SK-N-SH (cell line): ENCODE measurements around the gene DMKN. TPM values are rescaled to one million over a fixed set of nuclear protein-coding genes. Genes with fewer than 3 reads are reported as not detected.

Experiments
- CTCF ChIA-PET: fragments of 300-600, 350-600 bp; formaldehyde crosslinking; extraction: SDS; loops from one replicate; lab custom pipeline; 2021; lab: Yijun Ruan, JAX
- POLR2A ChIA-PET: fragments of 350-600 bp; sonication (Branson Sonifier 250); formaldehyde crosslinking; extraction: SDS; loops from one replicate; lab custom pipeline; 2020; ENCODE audit warnings: antibody characterized with exemption, inconsistent platforms; lab: Yijun Ruan, JAX
- DNase-seq: peaks from one replicate; pipeline ENCODE4 v3.0.0; 2012
- H2AFZ ChIP-seq: fragments of 200-600 bp; sonication (generic); 2 replicates; pipeline ENCODE4 v1.8.1; 2016; ENCODE audit warnings: antibody characterized with exemption, mild to moderate bottlenecking, low read depth
- H3F3A ChIP-seq: fragments of 200-600 bp; sonication (generic); replicated peaks from 2 replicates; pipeline ENCODE3; 2016; ENCODE audit warnings: antibody characterized with exemption, mild to moderate bottlenecking; ENCODE audit not compliant: insufficient read depth
- H3K27ac ChIP-seq, 2 experiments: fragments of 200-500 bp in 1 of 2; fragments of 200-600 bp in 1 of 2; sonication (Bioruptor generic) in 1 of 2; sonication (generic), shearing (Covaris generic) in 1 of 2; 2 replicates each; pipeline versions ENCODE4 v1.5.1 to v1.6.1; 2014 to 2016; ENCODE audit warnings: low read depth in 2 of 2, inconsistent platforms in 1 of 2, low read length in 1 of 2, mild to moderate bottlenecking in 1 of 2, mixed read lengths in 1 of 2
- H3K27me3 ChIP-seq: fragments of 200-600 bp; sonication (generic), shearing (Covaris generic); 2 replicates; pipeline ENCODE4 v1.6.1; 2016; ENCODE audit warnings: mixed run types; ENCODE audit not compliant: insufficient read depth
- H3K36me3 ChIP-seq, 2 experiments: fragments of 200-500 bp in 1 of 2; fragments of 200-600 bp in 1 of 2; sonication (Bioruptor generic) in 1 of 2; sonication (generic) in 1 of 2; replicated peaks in 1 of 2; 2 replicates each; pipeline versions ENCODE3 to v1.5.1; 2014 to 2016; ENCODE audit warnings: low read length in 1 of 2, mild to moderate bottlenecking in 1 of 2; ENCODE audit not compliant: insufficient read depth in 2 of 2, control insufficient read depth in 1 of 2
- H3K4me1 ChIP-seq, 2 experiments: fragments of 200-500 bp in 1 of 2; fragments of 200-600 bp in 1 of 2; sonication (Bioruptor generic) in 1 of 2; sonication (generic), shearing (Covaris generic) in 1 of 2; 2 replicates each; pipeline versions ENCODE4 v1.5.1 to v1.6.1; 2014 to 2016; ENCODE audit warnings: low read depth in 1 of 2, low read length in 1 of 2, mixed run types in 1 of 2; ENCODE audit not compliant: insufficient read depth in 2 of 2, control insufficient read depth in 1 of 2
- H3K4me2 ChIP-seq: fragments of 200-600 bp; sonication (generic), shearing (Covaris generic); 2 replicates; pipeline ENCODE4 v1.6.1; 2017; ENCODE audit warnings: mixed run types
- H3K4me3 ChIP-seq, 2 experiments: fragments of 200-500 bp in 1 of 2; fragments of 200-600 bp in 1 of 2; sonication (Bioruptor generic) in 1 of 2; sonication (generic), shearing (Covaris generic) in 1 of 2; 2 replicates each; pipeline versions ENCODE4 v1.5.1 to v1.8.1; 2014 to 2016; ENCODE audit warnings: low read depth in 2 of 2, inconsistent platforms in 1 of 2, low read length in 1 of 2, mild to moderate bottlenecking in 1 of 2, mixed read lengths in 1 of 2, moderate library complexity in 1 of 2
- H3K79me2 ChIP-seq: fragments of 200-600 bp; sonication (generic); 2 replicates; pipeline ENCODE4 v1.8.1; 2017; ENCODE audit warnings: mild to moderate bottlenecking; ENCODE audit not compliant: insufficient read depth
- H3K9ac ChIP-seq: fragments of 200-600 bp; sonication (generic); 2 replicates; pipeline ENCODE4 v1.6.1; 2017; ENCODE audit warnings: mixed run types
- H3K9me2 ChIP-seq: fragments of 200-600 bp; sonication (generic); 2 replicates; pipeline ENCODE4 v1.6.1; 2017; ENCODE audit warnings: mixed run types
- H3K9me3 ChIP-seq: fragments of 200-600 bp; sonication (generic); 2 replicates; pipeline ENCODE4 v1.6.1; 2017; ENCODE audit warnings: mixed run types, mild to moderate bottlenecking, moderate library complexity
- H4K20me1 ChIP-seq: fragments of 200-600 bp; sonication (generic); 2 replicates; pipeline ENCODE4 v1.6.1; 2017; ENCODE audit warnings: mild to moderate bottlenecking, mixed run types; ENCODE audit not compliant: insufficient read depth
- CTCF ChIP-seq: fragments of 200-600 bp; sonication (generic); IDR thresholded peaks from 2 replicates; pipeline ENCODE4 v1.6.1; 2017; ENCODE audit warnings: antibody characterized with exemption, mild to moderate bottlenecking, moderate library complexity
- EP300 ChIP-seq, 2 experiments: IDR thresholded peaks; 2 replicates each; pipeline versions ENCODE4 v1.4.0 to v1.6.1; 2012; ENCODE audit warnings: borderline replicate concordance in 1 of 2, low read depth in 1 of 2, low read length in 1 of 2
- EZH2phosphoT487 ChIP-seq: fragments of 200-600 bp; sonication (generic); IDR thresholded peaks from 2 replicates; pipeline ENCODE4 v1.6.1; 2017; ENCODE audit warnings: low read depth, mixed run types, mild to moderate bottlenecking, antibody characterized with exemption, moderate library complexity, borderline replicate concordance
- FOXJ3 ChIP-seq: sonication (generic); formaldehyde crosslinking; IDR thresholded peaks from 2 replicates; pipeline ENCODE4 v1.5.1; 2020; ENCODE audit warnings: mild to moderate bottlenecking, missing genetic modification reagents
- FOXM1 ChIP-seq: IDR thresholded peaks from 2 replicates; pipeline ENCODE4 v1.4.0; 2012; ENCODE audit warnings: low read depth, mild to moderate bottlenecking
- GATA2 ChIP-seq: sonication (generic); formaldehyde crosslinking; IDR thresholded peaks from 2 replicates; pipeline ENCODE4 v1.5.0; 2020; ENCODE audit warnings: mild to moderate bottlenecking, missing genetic modification reagents
- MEF2A ChIP-seq: IDR thresholded peaks from 2 replicates; pipeline ENCODE4 v1.4.0; 2012; ENCODE audit warnings: low read depth, borderline replicate concordance
- NFIC ChIP-seq: IDR thresholded peaks from 2 replicates; pipeline ENCODE4 v1.4.0; 2012; ENCODE audit warnings: borderline replicate concordance
- PBX3 ChIP-seq: IDR thresholded peaks from 2 replicates; pipeline ENCODE4; 2012
- POLR2AphosphoS5 ChIP-seq: IDR thresholded peaks from 2 replicates; pipeline ENCODE4 v1.6.1; 2012; ENCODE audit warnings: low read depth, low read length
- REST ChIP-seq: IDR thresholded peaks from 2 replicates; pipeline ENCODE4 v1.6.1; 2012; ENCODE audit warnings: mild to moderate bottlenecking, low read depth, low read length, moderate library complexity
- RXRA ChIP-seq: IDR thresholded peaks from 2 replicates; pipeline ENCODE4 v1.4.0; 2012; ENCODE audit warnings: low read depth, mild to moderate bottlenecking, borderline replicate concordance
- TCF12 ChIP-seq: IDR thresholded peaks from 2 replicates; pipeline ENCODE4 v1.4.0; 2012
- YY1 ChIP-seq: IDR thresholded peaks from 2 replicates; pipeline ENCODE4 v1.4.0; 2012; ENCODE audit warnings: low read depth, mild to moderate bottlenecking
- ZBTB33 ChIP-seq: IDR thresholded peaks from 2 replicates; pipeline ENCODE4 v1.4.0; 2012; ENCODE audit warnings: low read depth, borderline replicate concordance
- WGBS: methylation state at CpG from one replicate; pipeline ENCODE4 v1.1.6; 2017; ENCODE audit warnings: low lambda C conversion rate; 5-methylcytosine and 5-hydroxymethylcytosine counted together
- polyA plus RNA-seq, 3 experiments: library from polyadenylated mRNA; depleted of rRNA; stranded (reverse); fragments of >200 nt; gene quantifications; 2 replicates each; pipeline ENCODE4 v1.2.3, GENCODE V29; 2012

The DMKN gene
- polyA plus RNA-seq, 1 of the 3 experiments (the other 2 are of a cell fraction), result not detected

- peaks cover 82% of the 10 kb centered on the region for H3K27me3 ChIP-seq
- no peak overlapping the region for H3K4me3 ChIP-seq
- H4K20me1 ChIP-seq, result no peaks in the 10 kb centered on the region
- ChIA-PET CTCF (interaction anchor here (0.7 to 2.6 kb wide), 3 partner anchors 17 to 600 kb away, joined by 3 to 10 read pairs (median 4); no protein-coding TSS in a partner anchor), POLR2A (no interaction called here)
- H3K4me2 ChIP-seq, result no peak overlapping the region
- H2AFZ ChIP-seq, result no peak overlapping the region
- H3K9ac ChIP-seq, result no peak overlapping the region
- TF ChIP-seq NFIC (no peak), FOXJ3 (CRISPR knock-in tag) (no peak), TCF12 (no peak), PBX3 (no peak)
- no peaks in the 10 kb centered on the region; a peak in 1 of 4 replicates for H3K4me1 ChIP-seq
- no peaks in the 10 kb centered on the region for H3K9me2 ChIP-seq
- H3F3A ChIP-seq, result no peaks in the 10 kb centered on the region
- no peaks in the 10 kb centered on the region for H3K36me3 ChIP-seq
- no peaks in the 10 kb centered on the region for H3K79me2 ChIP-seq
- no peaks in the 10 kb centered on the region for H3K9me3 ChIP-seq
- DNase-seq, result no peak
- WGBS, result 21% methylated on average over 6 of the region's 6 CpGs
- H3K27ac ChIP-seq, result no peak overlapping the region
These were observed 17.8 kb upstream of the DMKN start for GRCh38 chr19:35531291-35531690.

- Histone ChIP-seq H3K27me3 (peaks cover 82% of the 10 kb centered on the region), H3K4me2 (no peak overlapping the region), H3K4me1 (no peaks in the 10 kb centered on the region; a peak in 1 of 4 replicates), H3K9me3 (no peaks in the 10 kb centered on the region), H3K27ac (no peak overlapping the region), H4K20me1 (no peaks in the 10 kb centered on the region), H3K4me3 (no peak overlapping the region), H3F3A (no peaks in the 10 kb centered on the region), H3K9me2 (no peaks in the 10 kb centered on the region), H3K9ac (no peak overlapping the region), H3K79me2 (no peaks in the 10 kb centered on the region), H2AFZ (no peak overlapping the region), H3K36me3 (no peaks in the 10 kb centered on the region)
- POLR2A ChIA-PET, result no interaction called here
- 17% methylated on average over 12 of the region's 19 CpGs for WGBS
- CTCF ChIA-PET, result interaction anchor here (0.7 to 2.6 kb wide), 3 partner anchors 19 to 35 kb away, joined by 3 to 10 read pairs (median 6); no protein-coding TSS in a partner anchor
- TF ChIP-seq REST (no peak), GATA2 (CRISPR knock-in tag) (no peak), YY1 (no peak), EP300 (IDR thresholded peaks at IDR 0.05; ENCODE audit: borderline replicate concordance in 1 of 2, low read depth in 1 of 2, low read length in 1 of 2) (no peak), POLR2AphosphoS5 (no peak), RXRA (no peak), TCF12 (no peak), ZBTB33 (no peak), EZH2phosphoT487 (no peak), CTCF (no peak), NFIC (no peak), MEF2A (no peak), FOXM1 (no peak)
- DNase-seq, result no peak
These were observed 16.1 kb upstream of the DMKN start for GRCh38 chr19:35529241-35530218.
